Measurements from ENCODE around the gene DGAT2L6.

GRCh38 chrX:70174754-70175153 is 2.5 kb upstream of the DGAT2L6 start:
- TF ChIP-seq CTCF (IDR thresholded peaks at IDR 0.05 in 8 of 11, conservative IDR thresholded peaks at IDR 0.05 in 3 of 11): no peak
- TF ChIP-seq POLR2A (IDR thresholded peaks at IDR 0.05): no peak

All from spleen (tissue), 7 donors.